Sigmoid colon (tissue), 4 donors: Measurements from ENCODE around the gene SPOCK1.

Source experiments
- EP300 ChIP-seq, 4 donors: sonication (generic); formaldehyde crosslinking; IDR thresholded peaks; one replicate each; pipeline ENCODE4 v1.6.1; 2017; ENCODE audit warnings: antibody characterized with exemption in 4 of 4
- POLR2A ChIP-seq, 2 donors: fragments of 450-650 bp; IDR thresholded peaks; one replicate each; pipeline ENCODE4 v1.6.1; 2016; ENCODE audit warnings: antibody characterized with exemption in 2 of 2, mild to moderate bottlenecking in 2 of 2, moderate library complexity in 2 of 2
- POLR2AphosphoS5 ChIP-seq, 4 donors: sonication (generic); formaldehyde crosslinking; IDR thresholded peaks; one replicate each; pipeline ENCODE4 v1.6.1; 2017; ENCODE audit warnings: antibody characterized with exemption in 4 of 4
- TF ChIP-seq, protein P1 (sequence below), 4 experiments: fragments of 450-650 bp in 3 of 4; fragments of 200-600 bp in 1 of 4; IDR thresholded peaks; one replicate each; pipeline ENCODE4 v1.5.1; 2016 to 2019; ENCODE audit warnings: antibody characterized with exemption in 4 of 4, mild to moderate bottlenecking in 3 of 4, moderate library complexity in 2 of 4

- TF ChIP-seq, protein P1, sequence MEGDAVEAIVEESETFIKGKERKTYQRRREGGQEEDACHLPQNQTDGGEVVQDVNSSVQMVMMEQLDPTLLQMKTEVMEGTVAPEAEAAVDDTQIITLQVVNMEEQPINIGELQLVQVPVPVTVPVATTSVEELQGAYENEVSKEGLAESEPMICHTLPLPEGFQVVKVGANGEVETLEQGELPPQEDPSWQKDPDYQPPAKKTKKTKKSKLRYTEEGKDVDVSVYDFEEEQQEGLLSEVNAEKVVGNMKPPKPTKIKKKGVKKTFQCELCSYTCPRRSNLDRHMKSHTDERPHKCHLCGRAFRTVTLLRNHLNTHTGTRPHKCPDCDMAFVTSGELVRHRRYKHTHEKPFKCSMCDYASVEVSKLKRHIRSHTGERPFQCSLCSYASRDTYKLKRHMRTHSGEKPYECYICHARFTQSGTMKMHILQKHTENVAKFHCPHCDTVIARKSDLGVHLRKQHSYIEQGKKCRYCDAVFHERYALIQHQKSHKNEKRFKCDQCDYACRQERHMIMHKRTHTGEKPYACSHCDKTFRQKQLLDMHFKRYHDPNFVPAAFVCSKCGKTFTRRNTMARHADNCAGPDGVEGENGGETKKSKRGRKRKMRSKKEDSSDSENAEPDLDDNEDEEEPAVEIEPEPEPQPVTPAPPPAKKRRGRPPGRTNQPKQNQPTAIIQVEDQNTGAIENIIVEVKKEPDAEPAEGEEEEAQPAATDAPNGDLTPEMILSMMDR (IDR thresholded peaks at IDR 0.05), result no peak
- TF ChIP-seq POLR2AphosphoS5 (IDR thresholded peaks at IDR 0.05) (no peak), EP300 (IDR thresholded peaks at IDR 0.05) (no peak), POLR2A (IDR thresholded peaks at IDR 0.05) (no peak)
Measured at GRCh38 chr5:137366526-137366925, 132.6 kb downstream of the SPOCK1 start.
